PC-9 (cell line): ENCODE data around the gene ZNF143.
"Not testable (repeated sequence)": the region's sequence is repeated elsewhere in the genome, so short reads cannot be mapped to it uniquely, and the experiment has no call there.

Experiments used
- CTCF ChIP-seq: fragments of 200-600 bp; sonication (generic); conservative IDR thresholded peaks from 2 replicates; pipeline ENCODE4 v1.6.1; 2017; ENCODE audit warnings: mixed run types, antibody characterized with exemption, mild to moderate bottlenecking, moderate library complexity
- EZH2 ChIP-seq: fragments of 200-600 bp; sonication (generic); IDR thresholded peaks from 2 replicates; pipeline ENCODE4 v1.8.0; 2017; ENCODE audit warnings: antibody characterized with exemption, low read depth

- not testable (repeated sequence) for TF ChIP-seq CTCF, EZH2
Measured at GRCh38 chr11:9514576-9514975, 53.8 kb downstream of the ZNF143 start.
